ENCODE results near the gene INSRR. TPM values are rescaled to one million over a fixed set of nuclear protein-coding genes. Genes with fewer than 3 reads are reported as not detected.

INSRR gene
- total and polyA plus RNA-seq, 2 of the 4 experiments (the other 2 are of a cell fraction) = not detected

DNA sequence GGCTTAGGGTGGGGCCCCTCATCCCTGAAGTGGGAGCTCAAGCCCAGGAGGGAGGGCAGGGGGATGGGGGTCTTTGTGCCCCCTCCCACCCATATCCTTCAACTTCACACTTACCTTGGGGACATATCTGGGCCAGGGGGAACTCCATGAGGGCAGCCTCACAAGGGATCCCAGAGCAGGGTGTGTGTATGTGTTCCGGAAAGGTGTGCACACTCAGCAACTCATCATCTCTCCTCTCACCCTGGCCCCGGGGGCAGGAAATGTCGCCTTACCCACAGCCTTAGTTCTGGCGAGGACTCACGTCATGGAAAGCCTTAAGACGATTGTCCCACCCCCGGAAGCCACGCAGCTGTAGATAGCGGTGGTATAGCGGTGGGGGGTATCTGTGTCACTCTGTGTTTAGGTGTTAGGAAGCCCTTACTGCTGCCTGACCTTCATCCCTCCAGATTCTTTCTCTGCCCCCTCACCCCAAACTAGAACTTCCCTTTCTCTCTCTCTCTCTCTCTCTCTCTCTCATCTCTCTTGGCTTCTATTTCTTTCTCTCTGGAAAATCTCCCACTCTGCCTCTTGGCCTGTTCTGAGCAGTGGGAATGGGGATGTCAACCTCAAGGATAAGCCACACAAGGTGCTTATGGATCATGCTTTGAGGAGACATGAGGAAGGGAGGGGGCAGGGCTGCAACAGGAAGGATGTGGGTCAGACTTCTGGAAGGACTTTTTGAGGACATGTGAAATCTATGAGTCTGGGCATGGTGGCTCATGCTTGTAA is 42.2 kb downstream of the INSRR start, which contains the start of gene SH2D2A:
Gene SH2D2A (minus strand): TSS at position 288 of the 768 bp plus-strand sequence. CDS start 140 bp downstream, at position 148.
- H3K36me3 ChIP-seq (ENCODE audit: control insufficient read depth, insufficient read depth, low read length) = no peaks in the 10 kb centered on the region
- H4K8ac ChIP-seq (ENCODE audit: low read depth in 2 of 2, low read length in 2 of 2) = no peak within 1 kb of the TSS; a peak in 1 of 4 replicates
- dilution Hi-C loops (cut with HindIII; ENCODE audit: low sequenced_read_pairs, unreplicated experiment) (no loop called here), in situ Hi-C loops (cut with MboI; ENCODE audit: low sequenced_read_pairs) (no loop called here), intact Hi-C loops (cut with micrococcal nuclease) (no loop called here)
- DNase-seq (peak; percentile 41), ATAC-seq (ENCODE audit: low read depth) (no peak)
- H2BK15ac ChIP-seq (ENCODE audit: low read depth, low read length) = no peak within 1 kb of the TSS
- H2AK9ac ChIP-seq (replicated peaks; ENCODE audit: low read depth, low read length, poor library complexity) = peak within 1 kb of the TSS; percentile 48
- H2AFZ ChIP-seq (replicated peaks; ENCODE audit: low read length, poor library complexity) = peak within 1 kb of the TSS; percentile 78
- H3K23ac ChIP-seq (ENCODE audit: low read depth, low read length) = no peak within 1 kb of the TSS
- ChIA-PET CTCF (no interaction called here), POLR2A (ENCODE audit: unreplicated experiment) (no interaction called here)
- peak within 1 kb of the TSS; percentile 12; the same call in 1 of the 2 replicates for H2AK5ac ChIP-seq (ENCODE audit: low read depth, low read length)
- no peak within 1 kb of the TSS for H4K91ac ChIP-seq (ENCODE audit: insufficient read depth, low read depth, low read length)
- H3K9me1 ChIP-seq (ENCODE audit: insufficient read depth, low read length) = no peaks in the 10 kb centered on the region; the same call in 1 of the 2 replicates
- H4K20me1 ChIP-seq (ENCODE audit: insufficient read depth, low read length) = no peaks in the 10 kb centered on the region; the same call in 1 of the 2 replicates
- H3K79me1 ChIP-seq (ENCODE audit: low read depth in 1 of 2, low read length in 2 of 2) = no peaks in the 10 kb centered on the region
- H3K18ac ChIP-seq (ENCODE audit: low read depth, low read length) = no peak within 1 kb of the TSS
- H3K9ac ChIP-seq (ENCODE audit: low read depth, low read length) = no peak within 1 kb of the TSS
- H3K4me1 ChIP-seq (ENCODE audit: control insufficient read depth, insufficient read depth, low read length) = peaks cover 14% of the 10 kb centered on the region
- H3K9me3 ChIP-seq (ENCODE audit: control insufficient read depth, insufficient read depth, low read length) = 0 out of 2 replicates have a peak, but pooled peaks cover 2% of the 10 kb centered on the region
- no TSS peak for BruUV-seq (replicated peaks)
- H2BK5ac ChIP-seq (ENCODE audit: low read depth, low read length, poor library complexity, severe bottlenecking) = no peak within 1 kb of the TSS
- no peak within 1 kb of the TSS for H3K4ac ChIP-seq (ENCODE audit: low read depth, low read length)
- no peak within 1 kb of the TSS for H4K5ac ChIP-seq (ENCODE audit: low read depth, low read length)
- no peak within 1 kb of the TSS for H3K14ac ChIP-seq (replicated peaks; ENCODE audit: low read depth, low read length)
- no peak within 1 kb of the TSS for H2BK20ac ChIP-seq (ENCODE audit: low read depth, low read length)
- H2BK120ac ChIP-seq (ENCODE audit: low read depth, low read length) = no peak within 1 kb of the TSS
- no peak within 1 kb of the TSS for H3K56ac ChIP-seq (ENCODE audit: extremely low read depth, insufficient read depth, low read length)
- WGBS, 2 experiments (ENCODE audit: extremely low coverage in 2 of 2, insufficient read length in 1 of 2) = no CpG with 5 or more reads among the region's 10 CpGs
- no peak within 1 kb of the TSS for H3K4me3 ChIP-seq (ENCODE audit: insufficient read depth, low read depth, low read length)
- no peak within 1 kb of the TSS for H3K4me2 ChIP-seq (ENCODE audit: low read depth, low read length)
- no peak within 1 kb of the TSS for H3K27ac ChIP-seq (ENCODE audit: insufficient read depth, low read length)
- peaks cover 28% of the 10 kb centered on the region for H3K27me3 ChIP-seq (ENCODE audit: control insufficient read depth, insufficient read depth, low read length)
- TF ChIP-seq, protein P1, sequence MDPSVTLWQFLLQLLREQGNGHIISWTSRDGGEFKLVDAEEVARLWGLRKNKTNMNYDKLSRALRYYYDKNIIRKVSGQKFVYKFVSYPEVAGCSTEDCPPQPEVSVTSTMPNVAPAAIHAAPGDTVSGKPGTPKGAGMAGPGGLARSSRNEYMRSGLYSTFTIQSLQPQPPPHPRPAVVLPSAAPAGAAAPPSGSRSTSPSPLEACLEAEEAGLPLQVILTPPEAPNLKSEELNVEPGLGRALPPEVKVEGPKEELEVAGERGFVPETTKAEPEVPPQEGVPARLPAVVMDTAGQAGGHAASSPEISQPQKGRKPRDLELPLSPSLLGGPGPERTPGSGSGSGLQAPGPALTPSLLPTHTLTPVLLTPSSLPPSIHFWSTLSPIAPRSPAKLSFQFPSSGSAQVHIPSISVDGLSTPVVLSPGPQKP (IDR thresholded peaks at IDR 0.05; ENCODE audit: borderline replicate concordance, low read depth, low read length) = no peak
- TF ChIP-seq FOS (IDR thresholded peaks at IDR 0.05; ENCODE audit: low read depth, low read length) (no peak), MXI1 (IDR thresholded peaks at IDR 0.05; ENCODE audit: borderline replicate concordance, low read depth, low read length) (no peak), MAFK (IDR thresholded peaks at IDR 0.05; ENCODE audit: low read depth, low read length) (no peak), CHD1 (IDR thresholded peaks at IDR 0.05; ENCODE audit: low read depth, low read length) (no peak), BHLHE40 (IDR thresholded peaks at IDR 0.05; ENCODE audit: low read depth, low read length) (no peak), SMC3 (IDR thresholded peaks at IDR 0.05; ENCODE audit: low read depth, low read length) (no peak), RAD21 (IDR thresholded peaks at IDR 0.05; ENCODE audit: low read length) (no peak), MAZ (IDR thresholded peaks at IDR 0.05; ENCODE audit: borderline replicate concordance, low read depth, low read length) (no peak), NFE2L2 (IDR thresholded peaks at IDR 0.05; ENCODE audit: low read depth, low read length) (no peak), RCOR1 (IDR thresholded peaks at IDR 0.05; ENCODE audit: insufficient replicate concordance, low read length) (no peak), CEBPB (IDR thresholded peaks at IDR 0.05; ENCODE audit: low read depth, low read length) (no peak), POLR2A (IDR thresholded peaks at IDR 0.05; ENCODE audit: low read depth, low read length) (no peak)
- TF ChIP-seq, protein P2, sequence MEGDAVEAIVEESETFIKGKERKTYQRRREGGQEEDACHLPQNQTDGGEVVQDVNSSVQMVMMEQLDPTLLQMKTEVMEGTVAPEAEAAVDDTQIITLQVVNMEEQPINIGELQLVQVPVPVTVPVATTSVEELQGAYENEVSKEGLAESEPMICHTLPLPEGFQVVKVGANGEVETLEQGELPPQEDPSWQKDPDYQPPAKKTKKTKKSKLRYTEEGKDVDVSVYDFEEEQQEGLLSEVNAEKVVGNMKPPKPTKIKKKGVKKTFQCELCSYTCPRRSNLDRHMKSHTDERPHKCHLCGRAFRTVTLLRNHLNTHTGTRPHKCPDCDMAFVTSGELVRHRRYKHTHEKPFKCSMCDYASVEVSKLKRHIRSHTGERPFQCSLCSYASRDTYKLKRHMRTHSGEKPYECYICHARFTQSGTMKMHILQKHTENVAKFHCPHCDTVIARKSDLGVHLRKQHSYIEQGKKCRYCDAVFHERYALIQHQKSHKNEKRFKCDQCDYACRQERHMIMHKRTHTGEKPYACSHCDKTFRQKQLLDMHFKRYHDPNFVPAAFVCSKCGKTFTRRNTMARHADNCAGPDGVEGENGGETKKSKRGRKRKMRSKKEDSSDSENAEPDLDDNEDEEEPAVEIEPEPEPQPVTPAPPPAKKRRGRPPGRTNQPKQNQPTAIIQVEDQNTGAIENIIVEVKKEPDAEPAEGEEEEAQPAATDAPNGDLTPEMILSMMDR (conservative IDR thresholded peaks at IDR 0.05; ENCODE audit: low read depth, low read length) = no peak
- TF ChIP-seq, protein P3, sequence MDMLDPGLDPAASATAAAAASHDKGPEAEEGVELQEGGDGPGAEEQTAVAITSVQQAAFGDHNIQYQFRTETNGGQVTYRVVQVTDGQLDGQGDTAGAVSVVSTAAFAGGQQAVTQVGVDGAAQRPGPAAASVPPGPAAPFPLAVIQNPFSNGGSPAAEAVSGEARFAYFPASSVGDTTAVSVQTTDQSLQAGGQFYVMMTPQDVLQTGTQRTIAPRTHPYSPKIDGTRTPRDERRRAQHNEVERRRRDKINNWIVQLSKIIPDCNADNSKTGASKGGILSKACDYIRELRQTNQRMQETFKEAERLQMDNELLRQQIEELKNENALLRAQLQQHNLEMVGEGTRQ (IDR thresholded peaks at IDR 0.05; ENCODE audit: low read depth, low read length) = no peak

Data from IMR-90 (cell line).